Measurements from ENCODE around the gene RUFY3. TPM values are rescaled to one million over a fixed set of nuclear protein-coding genes. Genes with fewer than 3 reads are reported as not detected.

Gene RUFY3
- total and polyA plus RNA-seq, 9 of the 15 experiments (the other 6 are each of a cell fraction or from before 2014, with no cell fraction given): 4.2 to 31.1 (median 21.5) TPM

DNA sequence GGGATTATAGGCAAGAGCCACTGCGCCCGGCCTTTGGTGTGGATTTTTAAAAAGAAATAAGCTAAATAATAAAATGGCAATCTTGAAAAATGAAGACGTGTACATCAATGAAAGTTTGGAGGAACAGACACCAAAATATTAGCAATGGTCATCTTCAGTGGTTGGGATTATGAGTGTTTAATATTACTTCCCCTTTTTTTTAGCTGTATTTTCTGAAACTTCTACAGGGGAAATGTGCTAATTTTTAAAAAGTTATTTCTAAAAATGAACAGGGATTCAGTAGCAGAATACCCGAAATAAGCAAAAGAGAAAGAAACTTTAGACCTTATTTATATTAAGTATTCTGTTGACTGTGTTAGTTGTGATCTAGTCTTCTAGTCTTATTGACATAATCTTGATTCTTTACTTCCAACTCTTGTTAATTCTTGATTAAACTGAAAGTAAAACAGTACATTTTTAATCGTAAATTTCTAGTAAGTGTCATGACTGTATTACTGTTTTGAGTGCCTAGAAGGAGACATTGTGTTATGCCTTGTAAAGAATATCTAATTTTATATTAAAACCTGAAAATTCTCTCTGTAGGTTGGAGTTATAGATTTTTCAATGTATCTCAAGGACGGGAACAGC lies 51.3 kb downstream of the RUFY3 start (continued):
- TF ChIP-seq ZNF512 (tag; IDR thresholded peaks at IDR 0.05) (no peak), ZNF511 (CRISPR knock-in tag; IDR thresholded peaks at IDR 0.05) (no peak), ZNF655 (CRISPR knock-in tag; IDR thresholded peaks at IDR 0.05) (no peak), ZNF263 (CRISPR knock-in tag; IDR thresholded peaks at IDR 0.05; ENCODE audit: borderline replicate concordance) (no peak), CREBBP (IDR thresholded peaks at IDR 0.05; ENCODE audit: low read depth, low read length) (no peak), CTCF (IDR thresholded peaks at IDR 0.05 in 2 of 3, conservative IDR thresholded peaks at IDR 0.05 in 1 of 3; ENCODE audit: insufficient read depth in 2 of 3, low read depth in 1 of 3, low read length in 3 of 3) (no peak), KLF6 (CRISPR knock-in tag; IDR thresholded peaks at IDR 0.05; ENCODE audit: borderline replicate concordance) (no peak), ILF3 (IDR thresholded peaks at IDR 0.05; ENCODE audit: borderline replicate concordance) (no peak), ZC3H8 (IDR thresholded peaks at IDR 0.05) (no peak)

Measured in K562 (cell line).